HS-27A (cell line): ENCODE data around the gene TMEM190.

Experiments used
- DNase-seq: peaks from one replicate; pipeline ENCODE4 v3.0.0-alpha.2; 2012; ENCODE audit warnings: low read depth, missing footprints

Gene TMEM190

DNA sequence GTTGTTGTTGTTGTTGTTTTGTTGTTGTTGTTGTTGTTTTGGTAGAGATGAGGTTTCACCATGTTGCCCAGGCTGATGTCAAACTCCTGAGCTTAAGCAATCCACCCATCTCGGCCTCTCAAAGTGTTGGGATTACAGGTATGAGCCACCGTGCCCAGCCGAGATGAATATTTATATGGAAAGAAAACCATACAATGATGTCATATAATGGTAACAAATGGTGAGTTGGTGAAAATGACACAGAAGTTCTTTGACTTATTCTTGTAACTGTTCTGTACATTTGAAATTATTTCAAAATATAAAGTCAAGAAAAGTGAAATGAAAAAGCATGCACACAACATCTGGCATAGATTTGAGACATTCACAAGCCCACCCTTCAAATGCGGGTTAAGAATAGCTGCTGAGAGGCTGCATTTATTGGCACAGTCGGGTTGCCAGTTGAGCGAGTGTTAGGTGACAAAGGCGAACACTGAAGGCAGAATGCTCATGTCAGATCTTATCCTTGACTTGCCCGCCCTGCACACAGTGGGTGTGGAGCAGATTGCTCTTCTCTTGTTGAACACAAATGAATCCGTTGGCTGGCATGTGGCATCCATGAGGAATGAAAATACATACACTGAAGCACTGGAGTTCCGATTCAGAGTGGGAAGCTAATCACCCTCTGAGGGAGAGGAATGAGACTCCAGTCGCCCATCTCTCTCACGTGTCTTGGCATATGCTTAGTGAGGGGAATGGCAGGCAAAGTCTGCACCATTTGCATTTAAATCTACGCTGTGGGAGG, 46.8 kb downstream of the TMEM190 start:
- DNase-seq: no peak

DNA sequence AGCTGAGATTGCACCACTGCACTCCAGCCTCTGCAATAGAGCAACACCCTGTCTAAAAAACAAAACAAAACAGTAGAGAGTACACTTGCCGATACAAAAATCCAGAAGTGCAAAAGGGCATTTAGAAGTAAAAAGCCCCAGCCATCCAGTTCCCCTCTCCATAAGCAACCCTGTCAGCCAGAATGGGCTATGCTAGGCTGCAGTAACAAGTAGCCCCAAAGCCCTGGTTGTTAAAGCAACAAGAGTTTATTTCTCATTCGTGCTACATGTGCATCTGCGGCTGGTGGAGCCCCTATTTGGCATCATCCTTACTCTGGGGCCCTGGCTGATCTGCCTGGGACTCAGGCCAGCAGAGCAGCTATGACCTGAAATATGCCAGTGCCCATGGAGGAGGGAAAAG, 47.9 kb downstream of the TMEM190 start:
- no peak for DNase-seq

- DNase-seq: no peak
These were observed 49.4 kb downstream of the TMEM190 start for GRCh38 chr19:55426042-55426441.
